Osteocyte (in vitro differentiated cells): ENCODE measurements around the gene TRAF3. TPM values are rescaled to one million over a fixed set of nuclear protein-coding genes. Genes with fewer than 3 reads are reported as not detected.
"Not testable (repeated sequence)": the region's sequence is repeated elsewhere in the genome, so short reads cannot be mapped to it uniquely, and the experiment has no call there.

Source experiments
- DNase-seq: peaks from one replicate; pipeline ENCODE4 v3.0.0; 2021; ENCODE audit warnings: mixed read lengths; ENCODE audit not compliant: unreplicated experiment; ENCODE audit errors: extremely low spot score
- H3K27ac Mint-ChIP-seq: one replicate; pipeline ENCODE4 v1.8.0; 2021; ENCODE audit warnings: mild to moderate bottlenecking, mixed read lengths; ENCODE audit not compliant: unreplicated experiment
- H3K27me3 Mint-ChIP-seq: one replicate; pipeline ENCODE4 v1.8.0; 2021; ENCODE audit warnings: mixed read lengths; ENCODE audit not compliant: unreplicated experiment
- H3K36me3 Mint-ChIP-seq: one replicate; pipeline ENCODE4 v1.8.0; 2021; ENCODE audit warnings: mixed read lengths; ENCODE audit not compliant: unreplicated experiment
- H3K4me1 Mint-ChIP-seq: one replicate; pipeline ENCODE4 v1.8.0; 2021; ENCODE audit warnings: mixed read lengths; ENCODE audit not compliant: unreplicated experiment
- H3K4me3 Mint-ChIP-seq: one replicate; pipeline ENCODE4 v1.8.0; 2021; ENCODE audit warnings: mild to moderate bottlenecking, moderate library complexity, mixed read lengths; ENCODE audit not compliant: unreplicated experiment
- H3K9me3 Mint-ChIP-seq: one replicate; pipeline ENCODE4 v1.8.0; 2021; ENCODE audit warnings: mixed read lengths; ENCODE audit not compliant: unreplicated experiment
- CTCF ChIP-seq: fragments of 200-600 bp; sonication (generic); IDR thresholded peaks from 2 replicates; pipeline ENCODE4 v1.5.0; 2021; ENCODE audit warnings: antibody characterized with exemption, mild to moderate bottlenecking, moderate library complexity
- total RNA-seq: library from RNA; stranded (reverse); gene quantifications from 2 replicates; pipeline ENCODE4 v1.2.1, GENCODE V29; 2021

Gene TRAF3
- total RNA-seq, 1 donor from 2014 or later, result 15.9 TPM

- Mint-ChIP-seq H3K36me3 (peaks cover 20% of the 10 kb centered on the region), H3K27ac (no peak overlapping the region), H3K27me3 (no peaks in the 10 kb centered on the region), H3K4me3 (no peak overlapping the region), H3K4me1 (peaks cover 12% of the 10 kb centered on the region), H3K9me3 (no peaks in the 10 kb centered on the region)
- no peak for DNase-seq
- no peak for TF ChIP-seq CTCF
Observed at GRCh38 chr14:102891111-102891510, 113.9 kb downstream of the TRAF3 start.

- TF ChIP-seq CTCF, result no peak
- Mint-ChIP-seq H3K27ac (no peak overlapping the region), H3K4me1 (peaks cover 12% of the 10 kb centered on the region), H3K9me3 (no peaks in the 10 kb centered on the region), H3K36me3 (peaks cover 16% of the 10 kb centered on the region), H3K27me3 (no peaks in the 10 kb centered on the region), H3K4me3 (no peak overlapping the region)
- no peak for DNase-seq
Observed at GRCh38 chr14:102891556-102891955, 114.3 kb downstream of the TRAF3 start.

GRCh38 chr14:102892651-102893050 lies 115.4 kb downstream of the TRAF3 start:
- H3K27me3 Mint-ChIP-seq, result no peaks in the 10 kb centered on the region
- no peak overlapping the region for H3K4me3 Mint-ChIP-seq
- H3K36me3 Mint-ChIP-seq, result peaks cover 11% of the 10 kb centered on the region
- no peaks in the 10 kb centered on the region for H3K9me3 Mint-ChIP-seq
- H3K4me1 Mint-ChIP-seq, result peaks cover 12% of the 10 kb centered on the region
- no peak overlapping the region for H3K27ac Mint-ChIP-seq
- DNase-seq, result no peak
- TF ChIP-seq CTCF, result no peak

GRCh38 chr14:102893452-102893851 lies 116.2 kb downstream of the TRAF3 start:
- H3K9me3 Mint-ChIP-seq, result no peaks in the 10 kb centered on the region
- no peak for TF ChIP-seq CTCF
- H3K36me3 Mint-ChIP-seq, result peaks cover 10% of the 10 kb centered on the region
- peak overlapping the region; percentile 35 for H3K27ac Mint-ChIP-seq
- H3K4me3 Mint-ChIP-seq, result no peak overlapping the region
- H3K27me3 Mint-ChIP-seq, result no peaks in the 10 kb centered on the region
- DNase-seq, result no peak
- H3K4me1 Mint-ChIP-seq, result peaks cover 12% of the 10 kb centered on the region

- H3K9me3 Mint-ChIP-seq, result not testable (repeated sequence)
- H3K4me1 Mint-ChIP-seq, result peaks cover 12% of the 10 kb centered on the region
Observed at GRCh38 chr14:102896735-102897134, 119.5 kb downstream of the TRAF3 start.

More at GRCh38 chr14:102896735-102897134, 119.5 kb downstream of the TRAF3 start:
- not testable (repeated sequence) for H3K27ac Mint-ChIP-seq, H3K36me3 Mint-ChIP-seq, H3K4me3 Mint-ChIP-seq, DNase-seq, H3K27me3 Mint-ChIP-seq
